GM21447 (cell line): ENCODE measurements around the gene MYO1C.
"Not testable (repeated sequence)": the region's sequence is repeated elsewhere in the genome, so short reads cannot be mapped to it uniquely, and the experiment has no call there.

Experiments
- ATAC-seq: cut with Tn5 transposase; IDR thresholded peaks from one replicate; pipeline ENCODE4 v1.9.1; 2021; ENCODE audit not compliant: unreplicated experiment

MYO1C gene

DNA sequence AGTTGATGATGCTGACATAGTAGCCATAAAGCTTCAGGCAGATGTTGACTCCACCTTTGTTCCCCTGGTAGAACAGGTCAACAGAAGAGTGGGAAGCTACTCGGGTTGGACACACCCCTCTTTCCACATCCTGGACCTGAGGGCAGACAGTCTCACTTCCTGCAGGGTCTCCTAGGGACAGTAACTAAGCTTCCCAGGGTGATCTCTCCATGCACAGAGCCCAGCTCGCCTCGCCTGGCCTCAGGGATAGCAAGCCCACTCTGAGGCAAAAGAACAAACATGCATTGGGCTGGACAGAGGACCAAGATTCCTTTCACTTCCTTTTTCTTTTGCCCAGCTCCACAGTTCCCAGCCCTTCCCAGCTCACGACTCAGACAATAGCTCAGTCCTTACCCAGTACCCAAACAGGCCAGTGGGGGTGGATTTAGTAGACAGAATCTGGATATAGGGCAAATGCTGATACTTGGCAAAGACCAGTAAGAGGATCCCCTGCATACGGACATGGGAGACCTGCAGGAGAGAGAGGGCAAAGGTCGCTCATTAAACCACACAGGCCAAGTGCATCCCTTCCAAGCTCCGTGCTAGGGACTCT, 16.9 kb upstream of the MYO1C start:
- ATAC-seq = no peak

DNA sequence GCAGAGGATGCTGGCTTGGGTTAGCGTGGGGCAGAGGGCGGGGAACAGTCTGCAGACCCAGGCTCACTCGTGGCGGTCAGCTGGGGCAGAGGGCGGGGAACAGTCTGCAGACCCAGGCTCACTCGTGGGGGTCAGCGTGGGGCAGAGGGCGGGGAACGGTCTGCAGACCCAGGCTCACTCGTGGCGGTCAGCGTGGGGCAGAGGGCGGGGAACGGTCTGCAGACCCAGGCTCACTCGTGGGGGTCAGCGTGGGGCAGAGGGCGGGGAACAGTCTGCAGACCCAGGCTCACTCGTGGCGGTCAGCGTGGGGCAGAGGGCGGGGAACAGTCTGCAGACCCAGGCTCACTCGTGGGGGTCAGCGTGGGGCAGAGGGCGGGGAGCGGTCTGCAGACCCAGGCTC, 16.2 kb upstream of the MYO1C start:
- ATAC-seq = not testable (repeated sequence)

DNA sequence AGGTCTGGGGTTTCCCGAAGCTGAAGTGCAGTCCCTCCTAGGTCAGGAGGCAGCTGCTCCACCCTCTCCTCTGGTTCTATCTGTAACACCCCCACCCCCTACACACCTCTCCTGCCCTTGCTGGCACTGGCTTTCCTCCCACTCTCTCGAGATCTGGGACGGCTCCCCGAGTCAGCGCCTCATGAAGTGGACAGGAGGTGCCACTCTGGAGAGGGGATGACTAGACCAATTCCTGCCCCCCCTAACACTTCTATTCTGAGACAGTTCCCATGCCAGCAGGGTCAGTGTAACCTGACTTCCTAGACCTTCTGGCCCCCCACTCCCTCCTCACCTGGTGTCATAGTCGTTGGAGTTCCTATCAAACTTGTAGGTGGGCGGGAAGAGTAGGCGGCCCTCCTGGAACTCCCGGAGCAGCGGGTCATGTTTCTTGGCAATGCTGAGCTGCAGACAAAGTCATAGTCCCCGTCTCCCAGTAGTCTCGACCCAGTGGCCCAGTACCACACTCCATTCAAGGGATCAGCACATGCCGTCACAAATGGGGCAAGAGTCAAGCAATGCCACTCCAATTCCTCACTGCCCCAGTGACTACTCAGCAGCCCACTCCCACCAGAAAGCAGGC, 14.3 kb upstream of the MYO1C start:
- no peak for ATAC-seq

DNA sequence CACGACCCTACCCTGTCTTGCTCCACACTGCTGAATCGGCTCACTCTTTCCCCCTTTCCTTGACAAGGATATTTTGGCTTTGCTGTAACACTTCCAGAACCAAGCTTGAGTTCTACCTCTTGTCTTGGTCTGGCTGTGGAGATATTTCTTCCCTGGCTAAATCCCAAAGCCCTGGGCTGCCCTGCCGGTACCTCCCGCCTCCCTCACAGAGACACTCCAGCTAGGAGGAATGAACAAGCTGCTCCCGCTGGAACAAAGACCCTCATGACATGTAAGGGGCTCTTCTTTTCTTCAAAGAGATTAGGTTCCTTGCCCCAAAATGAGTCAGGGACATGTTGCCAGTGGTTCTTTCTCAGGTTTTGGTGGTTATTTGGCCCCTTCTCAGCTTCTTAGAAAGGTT, 13.1 kb upstream of the MYO1C start:
- ATAC-seq = no peak

DNA sequence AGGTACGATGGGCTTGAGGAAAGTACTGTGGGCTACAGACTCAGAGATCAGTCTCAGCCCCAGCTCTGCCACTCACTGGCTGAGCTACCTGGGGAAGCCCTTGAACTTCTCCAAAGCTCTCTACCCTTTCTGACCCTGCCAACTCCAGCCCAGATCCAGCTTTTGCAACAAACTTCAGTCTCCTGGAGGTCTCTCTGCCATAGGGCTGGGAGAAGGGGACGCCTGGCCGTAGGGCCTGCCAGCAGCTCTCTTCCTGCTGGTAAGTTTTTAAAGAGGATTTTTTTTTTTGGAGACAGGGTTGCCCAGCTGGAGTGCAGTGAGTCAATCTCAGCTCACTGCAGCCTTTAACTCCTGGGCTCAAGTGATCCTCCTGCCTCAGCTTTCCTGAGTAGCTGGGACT, 12.4 kb upstream of the MYO1C start:
- ATAC-seq = no peak

DNA sequence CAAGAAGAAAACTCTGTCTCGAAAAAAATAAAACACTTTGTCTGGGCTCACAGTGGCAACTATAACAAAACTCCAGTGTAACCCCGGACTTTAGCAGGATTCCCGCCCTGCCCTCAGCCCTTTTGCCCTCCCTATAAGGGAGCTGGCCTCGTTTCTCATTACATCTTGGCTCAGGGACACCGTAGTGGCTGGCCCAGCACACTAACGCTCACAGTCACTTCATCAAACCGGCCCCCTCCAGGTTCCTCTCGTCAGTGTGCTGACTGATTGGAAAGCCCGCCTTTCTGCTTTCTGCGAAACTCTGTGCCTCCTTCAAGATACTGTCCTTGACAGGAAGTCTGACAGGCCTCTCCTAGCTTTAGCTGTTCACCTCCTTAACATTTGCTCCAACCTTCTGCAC, 11.2 kb upstream of the MYO1C start:
- ATAC-seq = no peak

DNA sequence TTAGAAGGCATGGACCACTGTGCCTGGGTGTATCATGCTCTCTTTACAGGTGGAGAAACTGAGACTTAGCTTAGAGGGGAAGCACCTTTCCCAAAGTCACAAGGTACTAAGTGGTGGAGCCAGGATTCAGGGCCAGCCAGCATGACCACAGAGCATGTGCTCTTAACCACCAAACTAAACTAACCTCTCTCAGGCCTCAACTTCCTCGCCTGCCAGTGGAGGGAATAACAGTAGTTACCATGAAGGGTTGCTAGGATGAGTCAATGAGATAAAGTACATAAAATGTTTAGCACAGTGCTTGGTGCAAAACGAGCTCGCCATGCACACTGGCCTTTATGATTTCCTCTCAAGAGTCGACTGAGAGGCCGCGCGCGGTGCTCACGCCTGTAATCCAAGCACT, 6.4 kb upstream of the MYO1C start:
- ATAC-seq = no peak

DNA sequence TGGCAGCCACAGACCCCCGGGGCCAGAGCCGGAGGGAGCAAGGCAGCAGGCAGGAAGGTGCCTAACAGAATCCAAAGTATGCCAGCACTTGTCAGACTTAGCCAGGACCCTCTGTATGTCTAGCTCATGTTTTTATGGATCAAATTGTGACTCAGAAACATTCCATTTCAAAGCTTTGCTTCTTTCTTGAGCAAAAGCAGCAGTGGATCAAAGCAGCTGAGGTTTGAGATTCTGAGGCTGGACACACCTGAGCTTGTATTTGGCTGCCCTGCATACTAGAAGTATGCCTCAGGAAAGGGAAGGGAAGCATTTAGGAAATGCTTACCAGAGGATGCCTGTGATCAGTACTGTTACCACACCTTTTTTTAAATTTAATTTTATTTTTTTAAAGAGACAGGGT, 5.7 kb upstream of the MYO1C start:
- ATAC-seq = no peak

DNA sequence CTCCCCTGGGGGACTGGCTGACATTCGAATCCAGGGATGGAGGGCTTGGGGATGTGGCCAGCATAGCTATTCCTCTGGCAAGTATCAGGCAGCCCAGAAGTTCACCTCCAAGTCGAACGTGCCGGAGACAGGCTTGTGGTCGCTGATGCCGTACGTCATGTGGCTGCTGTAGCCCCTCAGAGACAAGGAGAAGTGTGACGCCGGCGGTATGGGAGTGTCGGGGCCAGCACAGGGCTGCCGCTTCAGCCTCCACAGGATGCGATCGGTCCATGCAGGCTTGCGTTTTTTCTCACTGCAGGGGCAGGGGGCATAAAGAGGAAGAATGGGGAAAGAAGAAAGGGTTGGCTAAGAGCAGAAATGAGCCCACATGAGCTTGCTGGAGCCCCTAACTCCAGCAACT, 5.3 kb upstream of the MYO1C start:
- no peak for ATAC-seq

DNA sequence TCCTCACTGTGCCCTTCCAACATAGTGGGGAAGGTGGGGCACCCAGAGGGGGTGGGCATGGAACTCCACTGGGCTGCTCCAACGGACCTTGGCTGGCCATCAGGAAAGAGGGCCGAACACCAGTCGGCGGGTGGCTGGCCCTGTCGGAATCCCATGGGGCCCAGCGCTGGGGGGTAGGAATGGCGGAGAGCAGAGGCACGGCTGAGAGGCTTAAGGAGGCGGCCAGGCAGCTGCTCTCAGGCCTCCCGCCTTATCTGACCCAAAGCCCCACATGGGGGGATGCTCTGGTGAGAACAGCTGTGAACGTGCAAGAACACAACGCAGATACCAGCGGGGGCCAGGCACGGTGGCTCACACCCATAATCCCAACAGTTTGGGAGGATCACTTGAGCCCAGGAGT, 4.4 kb upstream of the MYO1C start:
- no peak for ATAC-seq

DNA sequence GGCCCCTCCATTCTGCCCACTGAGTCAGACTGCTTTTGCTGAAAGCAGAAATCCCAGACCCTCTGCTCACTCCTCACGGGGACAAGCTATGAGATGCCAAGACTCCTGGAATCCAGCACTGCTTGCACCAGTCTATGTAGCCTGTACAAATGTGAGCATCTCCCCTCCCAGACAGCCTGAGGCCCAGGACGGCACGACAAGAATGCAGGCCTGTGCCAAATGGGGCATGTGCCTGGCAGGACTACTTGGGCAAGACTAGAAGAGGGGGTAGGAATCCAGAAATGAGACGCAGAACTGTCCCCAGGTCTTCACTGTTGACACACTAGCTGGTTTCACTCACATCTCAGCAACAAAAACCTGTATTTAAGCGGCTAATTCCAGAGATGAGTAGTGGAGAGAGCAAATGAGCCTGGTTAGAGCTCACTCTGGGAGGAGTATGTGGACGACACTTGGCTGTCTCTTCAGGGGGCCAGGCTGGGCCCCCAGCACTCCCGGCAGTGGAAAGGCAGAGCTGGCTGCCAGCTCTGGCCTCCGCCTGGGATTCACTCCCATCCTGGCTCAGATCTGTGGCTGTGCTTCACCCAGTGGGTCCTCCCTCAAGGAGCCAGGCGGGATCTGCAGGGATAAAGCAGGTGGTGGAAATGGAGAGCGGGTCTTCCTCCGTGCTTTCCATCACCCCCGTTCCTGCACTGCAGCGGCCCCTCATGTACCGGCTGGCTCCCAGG, 2.9 kb upstream of the MYO1C start:
- no peak for ATAC-seq

DNA sequence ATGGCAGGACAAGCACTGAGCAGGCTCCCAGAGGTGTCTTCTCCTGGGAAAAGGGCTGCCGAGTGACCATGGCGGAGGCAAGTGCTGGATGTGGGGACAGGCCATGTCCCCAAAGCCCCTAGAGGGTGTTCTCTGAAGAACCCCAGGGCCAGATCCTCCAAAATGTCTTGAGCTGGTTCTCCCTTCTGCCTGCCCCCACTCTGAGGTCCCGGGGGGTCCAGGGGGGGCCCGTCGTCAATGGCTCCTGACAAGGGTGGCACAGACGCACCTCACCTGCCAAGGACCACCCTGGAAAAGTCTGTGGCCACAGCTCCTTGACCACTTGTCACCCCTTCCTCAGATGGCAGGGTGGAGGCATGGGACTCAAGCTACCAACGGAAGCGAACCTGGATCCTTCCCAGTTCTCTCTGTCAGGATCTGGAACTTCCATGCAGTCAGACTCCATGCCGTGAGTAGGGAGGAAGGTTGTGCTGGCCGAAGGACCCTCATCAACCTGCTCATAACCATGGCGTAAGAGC, 2.3 kb upstream of the MYO1C start:
- ATAC-seq = no peak

DNA sequence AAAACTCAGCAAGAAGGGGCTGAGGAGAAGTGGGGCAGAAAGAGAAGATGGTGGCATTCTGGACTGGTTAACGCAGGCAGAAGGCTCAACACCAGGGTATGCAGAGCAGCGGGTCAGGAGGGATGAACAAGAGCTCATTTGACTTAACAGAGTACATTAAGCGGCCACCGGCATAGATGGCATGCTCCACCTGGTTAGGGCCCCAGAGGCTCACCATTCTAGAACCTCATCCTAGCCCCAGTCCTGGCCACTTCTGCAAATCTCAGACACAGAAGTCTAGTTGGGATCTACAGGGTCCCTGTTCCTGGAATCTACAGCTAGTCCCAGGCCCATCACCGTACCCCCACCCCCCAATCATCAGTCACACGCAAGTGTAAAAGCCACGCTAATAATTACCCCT, 1.7 kb upstream of the MYO1C start:
- no peak for ATAC-seq

DNA sequence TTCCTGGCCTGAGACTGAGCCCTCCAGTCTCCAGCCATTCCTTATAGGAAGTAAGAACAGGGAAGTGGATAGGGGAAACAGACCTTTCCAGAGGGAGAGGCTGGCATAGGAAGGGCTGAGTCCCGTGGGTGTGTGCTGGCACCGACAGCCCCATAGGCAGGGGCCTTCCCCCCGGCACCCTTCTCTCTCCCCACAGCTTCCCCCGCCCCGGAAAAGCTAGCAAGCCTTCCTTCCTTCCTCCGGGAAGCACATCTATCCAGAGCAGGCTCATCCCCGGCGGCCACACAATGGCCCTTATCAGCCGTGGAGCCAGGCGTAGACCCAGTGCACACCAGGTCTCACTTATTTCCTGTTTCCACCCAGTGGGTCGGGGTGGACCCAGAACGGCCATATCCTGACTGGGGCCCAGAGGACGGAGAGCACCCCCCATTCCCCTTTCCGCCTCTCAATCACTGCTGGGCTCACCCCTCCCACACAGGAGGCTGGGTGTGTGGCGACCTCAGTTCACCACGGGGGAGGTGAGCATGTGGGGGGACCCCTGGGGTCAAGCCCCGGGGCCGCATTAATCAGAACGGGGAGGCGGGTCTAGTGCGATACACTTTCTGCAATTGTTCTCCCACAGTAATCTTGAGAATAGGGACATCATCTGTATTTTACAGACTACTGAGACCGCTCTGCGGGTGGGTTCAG, 950 bp upstream of the MYO1C start:
- no peak for ATAC-seq

DNA sequence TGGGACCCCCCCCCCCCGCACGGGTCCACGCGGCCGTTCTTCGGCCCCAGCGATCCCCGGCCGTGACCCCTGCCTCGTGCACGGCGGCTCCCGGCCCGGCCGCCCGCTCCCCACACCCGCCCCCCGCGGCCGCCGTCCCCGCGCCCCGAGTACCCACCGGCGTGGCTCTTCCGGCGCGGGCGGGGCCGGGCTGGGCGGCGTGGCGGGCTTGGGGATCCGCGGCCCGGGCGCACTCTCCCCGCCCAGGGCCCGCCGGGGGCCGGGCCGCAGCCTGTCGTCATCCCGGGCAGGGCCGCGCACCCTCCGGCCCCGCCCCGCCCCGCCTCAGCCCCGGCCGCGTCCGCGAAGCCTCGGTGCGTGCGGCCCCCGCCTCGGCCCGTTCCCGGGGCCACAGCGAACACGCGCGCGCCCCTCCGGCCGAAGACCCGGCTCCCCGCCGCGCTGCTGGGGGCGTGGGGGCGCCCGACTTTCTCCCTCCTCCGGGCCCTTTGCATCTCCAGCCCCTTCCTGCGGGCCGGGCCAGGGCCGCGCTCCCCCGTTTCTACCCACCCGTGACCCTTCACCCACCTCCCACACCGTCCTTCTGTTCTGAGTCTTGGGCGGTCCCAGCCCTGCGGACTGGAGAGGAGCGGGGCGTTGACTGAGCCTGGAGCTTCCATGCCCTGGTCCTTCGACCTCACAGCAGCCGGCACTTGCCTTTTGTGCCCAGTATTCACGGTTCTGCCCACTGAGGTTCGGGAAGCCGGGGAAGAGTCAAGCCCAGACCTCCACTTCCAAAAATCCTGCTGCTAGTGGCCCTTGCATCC, 840 bp downstream of the MYO1C start:
- peak; percentile 30 for ATAC-seq

DNA sequence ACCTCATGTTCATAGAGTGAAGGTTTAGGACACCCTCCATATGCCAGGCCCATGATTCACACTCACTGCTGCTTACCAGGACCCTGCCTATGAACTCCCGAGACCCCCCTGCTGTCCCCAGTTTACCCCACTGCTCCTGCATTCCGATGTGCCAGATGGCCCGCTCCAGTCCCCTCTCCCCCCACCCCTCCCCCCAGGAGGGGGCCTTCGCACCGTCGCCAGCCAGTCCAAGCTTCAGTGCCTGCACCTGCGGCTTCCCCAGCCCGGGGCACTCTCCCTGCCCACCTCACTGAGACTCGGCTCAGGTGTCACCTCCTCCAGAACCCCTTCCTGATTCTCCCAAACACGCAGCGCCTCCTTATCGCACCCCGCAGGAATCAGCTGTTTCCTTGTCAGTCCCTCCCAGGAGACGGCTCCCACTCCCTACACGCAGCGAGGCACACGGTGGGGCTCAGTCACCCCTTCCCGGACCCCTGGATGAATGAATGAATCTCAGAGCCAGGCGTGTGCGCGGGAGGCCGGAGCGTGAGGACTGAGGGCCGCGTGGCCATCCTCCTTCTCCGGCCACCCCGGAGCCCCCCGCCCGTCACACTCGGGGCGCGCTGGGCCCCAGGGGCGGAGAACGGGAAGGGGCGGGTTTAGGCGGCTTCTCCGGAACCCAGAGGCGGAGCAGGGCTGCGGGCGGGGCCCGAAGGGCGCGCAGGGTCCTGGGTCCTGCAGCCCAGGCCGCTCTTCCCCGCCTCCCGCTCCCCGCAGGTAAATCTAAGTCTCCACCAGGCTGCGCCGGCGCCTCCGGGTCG, 1.6 kb downstream of the MYO1C start:
- ATAC-seq = peak; percentile 50

DNA sequence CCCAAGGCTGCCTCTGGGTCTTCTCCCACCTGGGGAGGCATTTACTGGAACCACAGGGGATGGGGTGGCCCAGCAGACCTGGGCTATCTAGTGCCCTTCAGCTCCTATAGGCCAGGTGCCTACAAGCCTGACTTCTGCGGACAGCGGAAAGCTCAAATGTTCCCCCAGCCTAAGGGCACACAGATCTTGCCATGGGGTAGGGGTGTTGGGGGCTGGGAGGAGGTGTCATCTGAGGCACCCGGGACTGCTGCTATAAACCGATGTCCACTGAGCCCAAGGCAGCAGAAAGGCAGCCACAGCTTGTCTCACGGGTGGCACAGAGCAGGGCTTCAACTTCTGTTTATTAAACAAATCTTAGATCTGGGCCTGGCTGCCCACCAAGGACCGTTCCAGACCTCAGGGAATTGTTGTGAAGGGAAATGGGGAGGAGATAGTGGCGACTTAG, 3.6 kb downstream of the MYO1C start:
- ATAC-seq = no peak

DNA sequence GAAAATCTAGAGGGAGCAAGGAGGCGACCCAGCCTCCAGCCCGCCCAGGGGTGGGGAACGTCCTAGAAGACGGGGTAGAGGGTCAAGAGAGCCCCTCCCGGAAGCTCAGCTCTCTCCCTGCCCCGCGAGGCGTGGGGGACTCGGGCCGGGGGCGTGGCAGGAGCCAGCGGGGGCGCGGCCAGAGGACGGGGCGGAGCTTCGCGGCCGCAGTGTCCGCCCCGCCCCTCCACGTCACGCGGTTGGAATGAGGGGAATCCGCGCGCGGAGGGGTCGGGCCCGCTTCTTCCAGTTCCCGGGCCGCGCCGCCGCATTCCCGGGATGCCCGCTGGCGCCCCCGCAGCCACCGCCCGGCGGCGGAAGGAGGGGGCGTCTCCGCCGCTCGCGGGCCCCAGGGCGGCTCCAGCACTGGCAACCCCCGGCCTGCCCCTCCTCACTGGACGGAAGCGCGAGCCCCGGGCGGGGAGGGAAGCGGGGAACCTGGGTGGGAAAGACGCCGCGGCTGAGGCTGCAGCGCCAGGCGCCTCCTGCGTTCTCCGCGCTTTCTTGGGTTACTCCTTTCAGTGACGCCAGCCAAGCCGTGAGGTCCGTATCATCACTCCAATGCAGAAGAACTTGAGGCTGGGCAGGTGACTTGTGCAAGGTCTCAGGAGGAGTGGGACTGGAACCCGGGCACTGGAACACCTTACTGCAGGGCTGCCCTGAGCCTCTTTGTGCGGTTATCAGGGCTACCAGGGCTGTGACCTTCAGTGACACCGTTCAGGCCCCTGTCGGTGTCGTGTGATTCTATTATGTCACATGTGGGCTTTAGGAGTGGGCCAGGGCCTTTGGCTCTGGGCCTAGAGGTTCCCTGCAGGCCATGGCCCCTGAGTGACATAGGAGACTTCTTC, 4.3 kb downstream of the MYO1C start:
- peak; percentile 20 for ATAC-seq
